ENCODE measurements around the gene CDX2. TPM values are rescaled to one million over a fixed set of nuclear protein-coding genes. Genes with fewer than 3 reads are reported as not detected.

The CDX2 gene
- total RNA-seq, 1 experiment from 2014 or later: 12.5 TPM

DNA sequence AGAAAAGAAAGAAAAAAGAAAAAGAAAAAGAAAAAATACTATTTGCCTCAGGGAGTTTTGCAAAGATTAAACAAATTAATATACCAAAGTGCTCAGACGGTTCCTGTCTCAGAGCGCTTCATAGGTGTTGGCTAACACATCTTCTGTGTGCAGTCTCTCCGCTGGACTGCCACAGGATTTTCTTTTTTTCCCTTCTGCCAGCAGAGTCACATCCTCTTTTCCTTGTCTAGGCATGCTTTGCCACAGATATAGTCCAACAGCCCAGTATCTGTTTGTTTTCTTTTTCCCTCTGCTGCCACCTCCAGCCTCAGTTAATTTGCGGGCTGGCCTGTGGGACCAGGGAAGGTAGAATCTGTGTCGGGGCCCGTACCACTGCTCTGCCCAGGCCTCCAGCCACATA lies 22.8 kb upstream of the CDX2 start:
- no peaks in the 10 kb centered on the region for H4K20me1 ChIP-seq (ENCODE audit: insufficient read depth)
- no peaks in the 10 kb centered on the region for H3K9me3 ChIP-seq (ENCODE audit: control insufficient read depth in 1 of 2, insufficient read depth in 1 of 2, low read depth in 1 of 2, low read length in 2 of 2)
- ChIA-PET POLR2A (no interaction called here), RAD21 (ENCODE audit: low non-redundant PET in 1 of 2, low total read pairs in 2 of 2, uncharacterized antibody in 2 of 2, unreplicated experiment in 2 of 2) (no interaction called here), CTCF (no interaction called here)
- TF ChIP-seq POLR2A (IDR thresholded peaks at IDR 0.05; ENCODE audit: borderline replicate concordance, extremely low read depth, insufficient read depth, insufficient read length): no peak
- no peak for TF ChIP-seq ELF1 (IDR thresholded peaks at IDR 0.05; ENCODE audit: borderline replicate concordance, low read depth)
- TF ChIP-seq EZH2 (IDR thresholded peaks at IDR 0.05): no peak
- no peak for TF ChIP-seq TCF7L2 (IDR thresholded peaks at IDR 0.05; ENCODE audit: borderline replicate concordance, extremely low read depth, insufficient read depth, insufficient read length)
- TF ChIP-seq CBX3 (IDR thresholded peaks at IDR 0.05; ENCODE audit: low read depth): no peak
- no peak overlapping the region for H3K9ac ChIP-seq (ENCODE audit: low read length)
- DNase-seq (ENCODE audit: low read depth, low spot score) (no peak), ATAC-seq (no peak)
- H2AFZ ChIP-seq (ENCODE audit: low read depth, low read length, poor library complexity, severe bottlenecking): no peak overlapping the region
- H3K27me3 ChIP-seq (ENCODE audit: insufficient read depth, low read length): no peaks in the 10 kb centered on the region
- BruUV-seq (replicated peaks): no TSS peak
- intact Hi-C loops (cut with micrococcal nuclease): loop anchor here (10.0 kb wide), 1 partner anchor 1047 kb away; no protein-coding TSS in a partner anchor
- no peaks in the 10 kb centered on the region for H3K9me2 ChIP-seq (ENCODE audit: insufficient read depth)
- no peak overlapping the region for H3K27ac ChIP-seq (ENCODE audit: low read depth, low read length)
- no peaks in the 10 kb centered on the region for H3K36me3 ChIP-seq (ENCODE audit: control insufficient read depth in 1 of 2, insufficient read depth in 2 of 2, low read length in 2 of 2)
- no peak overlapping the region for H3K4me3 ChIP-seq (replicated peaks in 1 of 2; ENCODE audit: low read depth in 1 of 2, low read length in 2 of 2)
- no peaks in the 10 kb centered on the region for H3K4me1 ChIP-seq (ENCODE audit: control insufficient read depth in 1 of 2, insufficient read depth in 2 of 2, low read length in 2 of 2)
- H3K79me2 ChIP-seq (ENCODE audit: insufficient read depth, low read length): no peaks in the 10 kb centered on the region
- H3K4me2 ChIP-seq (ENCODE audit: low read length): no peak overlapping the region

DNA sequence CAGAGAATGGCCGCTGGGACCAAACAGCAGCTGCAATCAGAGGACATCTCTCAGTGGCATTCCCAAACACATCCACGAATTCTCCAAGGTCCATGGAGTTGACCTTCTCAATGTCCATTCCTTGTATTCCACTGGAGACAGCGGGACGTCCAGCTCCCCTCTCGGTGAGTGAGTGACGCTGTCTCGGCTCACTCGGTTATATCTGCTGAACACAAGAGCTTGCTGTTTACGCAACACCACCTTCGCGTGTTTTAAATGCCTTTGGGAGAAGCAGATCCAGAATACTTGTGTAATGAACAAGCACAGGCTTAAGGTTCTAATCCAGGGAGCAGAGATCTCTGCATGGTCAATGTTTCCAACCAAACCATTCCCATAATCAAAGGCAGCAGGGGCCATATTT lies 19.4 kb upstream of the CDX2 start, which contains the start of gene URAD:
Gene URAD (minus strand): TSS at position 174 of the 400 bp plus-strand sequence. CDS start 56 bp downstream, at position 118.
- ChIA-PET POLR2A (no interaction called here), CTCF (no interaction called here), RAD21 (ENCODE audit: low non-redundant PET in 1 of 2, low total read pairs in 2 of 2, uncharacterized antibody in 2 of 2, unreplicated experiment in 2 of 2) (no interaction called here)
- H3K9ac ChIP-seq (ENCODE audit: low read length): no peak within 1 kb of the TSS
- no peaks in the 10 kb centered on the region for H3K79me2 ChIP-seq (ENCODE audit: insufficient read depth, low read length)
- H3K4me1 ChIP-seq (ENCODE audit: control insufficient read depth in 1 of 2, insufficient read depth in 2 of 2, low read length in 2 of 2): no peaks in the 10 kb centered on the region
- no peak within 1 kb of the TSS for H2AFZ ChIP-seq (ENCODE audit: low read depth, low read length, poor library complexity, severe bottlenecking)
- H3K9me3 ChIP-seq (ENCODE audit: control insufficient read depth in 1 of 2, insufficient read depth in 1 of 2, low read depth in 1 of 2, low read length in 2 of 2): no peaks in the 10 kb centered on the region
- H3K9me2 ChIP-seq (ENCODE audit: insufficient read depth): no peaks in the 10 kb centered on the region
- H3K36me3 ChIP-seq (ENCODE audit: control insufficient read depth in 1 of 2, insufficient read depth in 2 of 2, low read length in 2 of 2): no peaks in the 10 kb centered on the region
- TF ChIP-seq, protein P1, sequence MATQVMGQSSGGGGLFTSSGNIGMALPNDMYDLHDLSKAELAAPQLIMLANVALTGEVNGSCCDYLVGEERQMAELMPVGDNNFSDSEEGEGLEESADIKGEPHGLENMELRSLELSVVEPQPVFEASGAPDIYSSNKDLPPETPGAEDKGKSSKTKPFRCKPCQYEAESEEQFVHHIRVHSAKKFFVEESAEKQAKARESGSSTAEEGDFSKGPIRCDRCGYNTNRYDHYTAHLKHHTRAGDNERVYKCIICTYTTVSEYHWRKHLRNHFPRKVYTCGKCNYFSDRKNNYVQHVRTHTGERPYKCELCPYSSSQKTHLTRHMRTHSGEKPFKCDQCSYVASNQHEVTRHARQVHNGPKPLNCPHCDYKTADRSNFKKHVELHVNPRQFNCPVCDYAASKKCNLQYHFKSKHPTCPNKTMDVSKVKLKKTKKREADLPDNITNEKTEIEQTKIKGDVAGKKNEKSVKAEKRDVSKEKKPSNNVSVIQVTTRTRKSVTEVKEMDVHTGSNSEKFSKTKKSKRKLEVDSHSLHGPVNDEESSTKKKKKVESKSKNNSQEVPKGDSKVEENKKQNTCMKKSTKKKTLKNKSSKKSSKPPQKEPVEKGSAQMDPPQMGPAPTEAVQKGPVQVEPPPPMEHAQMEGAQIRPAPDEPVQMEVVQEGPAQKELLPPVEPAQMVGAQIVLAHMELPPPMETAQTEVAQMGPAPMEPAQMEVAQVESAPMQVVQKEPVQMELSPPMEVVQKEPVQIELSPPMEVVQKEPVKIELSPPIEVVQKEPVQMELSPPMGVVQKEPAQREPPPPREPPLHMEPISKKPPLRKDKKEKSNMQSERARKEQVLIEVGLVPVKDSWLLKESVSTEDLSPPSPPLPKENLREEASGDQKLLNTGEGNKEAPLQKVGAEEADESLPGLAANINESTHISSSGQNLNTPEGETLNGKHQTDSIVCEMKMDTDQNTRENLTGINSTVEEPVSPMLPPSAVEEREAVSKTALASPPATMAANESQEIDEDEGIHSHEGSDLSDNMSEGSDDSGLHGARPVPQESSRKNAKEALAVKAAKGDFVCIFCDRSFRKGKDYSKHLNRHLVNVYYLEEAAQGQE (IDR thresholded peaks at IDR 0.05; ENCODE audit: low read depth): no peak
- TF ChIP-seq POLR2A (IDR thresholded peaks at IDR 0.05; ENCODE audit: borderline replicate concordance, extremely low read depth, insufficient read depth, insufficient read length) (no peak), RAD21 (IDR thresholded peaks at IDR 0.05; ENCODE audit: low read depth) (no peak), ZFX (IDR thresholded peaks at IDR 0.05) (no peak), POLR2AphosphoS5 (IDR thresholded peaks at IDR 0.05; ENCODE audit: low read depth, low read length) (no peak), ELF1 (IDR thresholded peaks at IDR 0.05; ENCODE audit: borderline replicate concordance, low read depth) (no peak), ZNF274 (IDR thresholded peaks at IDR 0.05; ENCODE audit: low read depth, low read length) (no peak), JUND (IDR thresholded peaks at IDR 0.05) (no peak), SIN3A (IDR thresholded peaks at IDR 0.05; ENCODE audit: low read depth) (no peak), YY1 (IDR thresholded peaks at IDR 0.05; ENCODE audit: extremely low read depth, insufficient replicate concordance, low read depth, low read length) (no peak), CEBPB (IDR thresholded peaks at IDR 0.05; ENCODE audit: low read depth) (no peak)
- TF ChIP-seq, protein P2, sequence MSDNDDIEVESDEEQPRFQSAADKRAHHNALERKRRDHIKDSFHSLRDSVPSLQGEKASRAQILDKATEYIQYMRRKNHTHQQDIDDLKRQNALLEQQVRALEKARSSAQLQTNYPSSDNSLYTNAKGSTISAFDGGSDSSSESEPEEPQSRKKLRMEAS (IDR thresholded peaks at IDR 0.05): no peak
- H3K4me3 ChIP-seq (replicated peaks in 1 of 2; ENCODE audit: low read depth in 1 of 2, low read length in 2 of 2): no peak within 1 kb of the TSS
- DNase-seq (ENCODE audit: low read depth, low spot score): no peak
- no TSS peak for BruUV-seq (replicated peaks)
- no peak within 1 kb of the TSS for H3K27ac ChIP-seq (ENCODE audit: low read depth, low read length)
- H3K4me2 ChIP-seq (ENCODE audit: low read length): no peak within 1 kb of the TSS
- intact Hi-C loops (cut with micrococcal nuclease): loop anchor here (10.0 kb wide), 2 partner anchors 454 to 1004 kb away; no protein-coding TSS in a partner anchor
- no peaks in the 10 kb centered on the region for H3K27me3 ChIP-seq (ENCODE audit: insufficient read depth, low read length)
- no peak for ATAC-seq
- no peaks in the 10 kb centered on the region for H4K20me1 ChIP-seq (ENCODE audit: insufficient read depth)

Measured in HCT116 (cell line).